ENCODE measurements around the gene ARID5B.
"Not testable (repeated sequence)": the region's sequence is repeated elsewhere in the genome, so short reads cannot be mapped to it uniquely, and the experiment has no call there.

The ARID5B gene

GRCh38 chr10:61859786-61860185 lies 41.7 kb upstream of the ARID5B start:
- DNase-seq (ENCODE audit: low read depth), result no peak
- no peak overlapping the region for H3K4me3 ChIP-seq (ENCODE audit: low read depth, low read length)
- TF ChIP-seq POLR2A (IDR thresholded peaks at IDR 0.05; ENCODE audit: extremely low read depth, insufficient read length), result no peak
- TF ChIP-seq, protein P1, sequence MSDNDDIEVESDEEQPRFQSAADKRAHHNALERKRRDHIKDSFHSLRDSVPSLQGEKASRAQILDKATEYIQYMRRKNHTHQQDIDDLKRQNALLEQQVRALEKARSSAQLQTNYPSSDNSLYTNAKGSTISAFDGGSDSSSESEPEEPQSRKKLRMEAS (IDR thresholded peaks at IDR 0.05; ENCODE audit: low read depth, low read length), result no peak
- no peak for TF ChIP-seq MYC (IDR thresholded peaks at IDR 0.05; ENCODE audit: low read depth, low read length)
- TF ChIP-seq, protein P2, sequence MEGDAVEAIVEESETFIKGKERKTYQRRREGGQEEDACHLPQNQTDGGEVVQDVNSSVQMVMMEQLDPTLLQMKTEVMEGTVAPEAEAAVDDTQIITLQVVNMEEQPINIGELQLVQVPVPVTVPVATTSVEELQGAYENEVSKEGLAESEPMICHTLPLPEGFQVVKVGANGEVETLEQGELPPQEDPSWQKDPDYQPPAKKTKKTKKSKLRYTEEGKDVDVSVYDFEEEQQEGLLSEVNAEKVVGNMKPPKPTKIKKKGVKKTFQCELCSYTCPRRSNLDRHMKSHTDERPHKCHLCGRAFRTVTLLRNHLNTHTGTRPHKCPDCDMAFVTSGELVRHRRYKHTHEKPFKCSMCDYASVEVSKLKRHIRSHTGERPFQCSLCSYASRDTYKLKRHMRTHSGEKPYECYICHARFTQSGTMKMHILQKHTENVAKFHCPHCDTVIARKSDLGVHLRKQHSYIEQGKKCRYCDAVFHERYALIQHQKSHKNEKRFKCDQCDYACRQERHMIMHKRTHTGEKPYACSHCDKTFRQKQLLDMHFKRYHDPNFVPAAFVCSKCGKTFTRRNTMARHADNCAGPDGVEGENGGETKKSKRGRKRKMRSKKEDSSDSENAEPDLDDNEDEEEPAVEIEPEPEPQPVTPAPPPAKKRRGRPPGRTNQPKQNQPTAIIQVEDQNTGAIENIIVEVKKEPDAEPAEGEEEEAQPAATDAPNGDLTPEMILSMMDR (IDR thresholded peaks at IDR 0.05; ENCODE audit: low read depth, low read length), result no peak

- no peak for DNase-seq (ENCODE audit: low read depth)
- TF ChIP-seq, protein P2 (IDR thresholded peaks at IDR 0.05; ENCODE audit: low read depth, low read length), result no peak
- TF ChIP-seq POLR2A (IDR thresholded peaks at IDR 0.05; ENCODE audit: extremely low read depth, insufficient read length) (no peak), MYC (IDR thresholded peaks at IDR 0.05; ENCODE audit: low read depth, low read length) (no peak)
- TF ChIP-seq, protein P1 (IDR thresholded peaks at IDR 0.05; ENCODE audit: low read depth, low read length), result no peak
- H3K4me3 ChIP-seq (ENCODE audit: low read depth, low read length), result no peak overlapping the region
These were observed 40.3 kb upstream of the ARID5B start for GRCh38 chr10:61860964-61861758.

DNA sequence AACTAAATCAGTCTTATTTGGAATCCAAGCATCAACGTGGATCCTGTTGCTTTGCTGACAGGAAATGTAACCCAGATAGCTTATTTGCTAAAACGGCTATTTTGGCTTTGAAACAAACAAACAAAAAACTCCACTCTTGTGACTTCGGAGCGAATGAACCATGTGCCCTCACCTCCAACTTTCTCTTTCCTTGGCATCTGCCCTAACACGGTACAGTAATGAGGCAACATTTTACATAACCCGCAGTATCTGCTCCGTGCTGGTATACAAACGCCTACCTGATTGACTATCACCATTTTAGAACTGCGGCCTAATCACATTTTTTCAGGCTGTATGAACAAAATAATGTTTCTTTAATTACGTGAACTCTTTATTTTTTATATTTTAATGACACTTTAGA lies 37.5 kb upstream of the ARID5B start:
- DNase-seq (ENCODE audit: low read depth), result no peak
- TF ChIP-seq, protein P2 (IDR thresholded peaks at IDR 0.05; ENCODE audit: low read depth, low read length), result no peak
- TF ChIP-seq, protein P1 (IDR thresholded peaks at IDR 0.05; ENCODE audit: low read depth, low read length), result no peak
- no peak for TF ChIP-seq POLR2A (IDR thresholded peaks at IDR 0.05; ENCODE audit: extremely low read depth, insufficient read length)
- no peak for TF ChIP-seq MYC (IDR thresholded peaks at IDR 0.05; ENCODE audit: low read depth, low read length)
- no peak overlapping the region for H3K4me3 ChIP-seq (ENCODE audit: low read depth, low read length)

DNA sequence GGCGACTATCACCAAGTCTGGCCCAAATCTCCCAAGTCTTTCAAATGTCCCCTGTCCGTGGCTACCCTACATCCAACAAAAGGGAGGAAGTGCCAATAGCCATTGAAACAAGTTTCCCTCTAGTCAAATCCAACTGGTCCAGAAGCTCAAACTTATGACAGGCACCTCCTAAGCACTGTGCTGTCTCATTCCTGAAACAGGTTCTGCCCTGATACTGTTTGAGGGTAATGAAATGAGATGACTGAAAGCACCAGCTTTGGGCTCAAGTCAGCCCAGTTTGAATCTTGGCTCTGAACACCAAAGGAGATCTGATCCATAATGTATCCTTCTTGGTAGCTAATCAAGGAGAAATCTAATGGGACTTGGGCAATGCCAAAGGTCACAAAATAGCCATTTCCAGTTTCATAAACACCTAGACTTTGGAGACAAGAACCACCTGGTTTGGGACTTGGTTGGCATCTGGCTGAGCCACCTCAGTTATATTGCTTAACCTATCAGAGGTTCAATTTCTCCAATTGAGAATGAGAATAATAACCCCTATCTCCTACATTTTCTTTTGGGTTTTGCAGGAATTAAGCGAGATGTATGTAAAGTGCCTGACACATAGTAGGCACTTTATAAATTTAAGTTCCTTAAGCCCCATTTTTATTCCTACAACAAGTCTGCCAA lies 34.7 kb upstream of the ARID5B start:
- TF ChIP-seq, protein P1 (IDR thresholded peaks at IDR 0.05; ENCODE audit: low read depth, low read length), result no peak
- TF ChIP-seq POLR2A (IDR thresholded peaks at IDR 0.05; ENCODE audit: extremely low read depth, insufficient read length) (no peak), MYC (IDR thresholded peaks at IDR 0.05; ENCODE audit: low read depth, low read length) (no peak)
- TF ChIP-seq, protein P2 (IDR thresholded peaks at IDR 0.05; ENCODE audit: low read depth, low read length), result no peak
- no peak overlapping the region for H3K4me3 ChIP-seq (ENCODE audit: low read depth, low read length)
- DNase-seq (ENCODE audit: low read depth), result no peak

- DNase-seq (ENCODE audit: low read depth); H3K4me3 ChIP-seq (ENCODE audit: low read depth, low read length): not testable (repeated sequence)
These were observed 34.1 kb upstream of the ARID5B start for GRCh38 chr10:61867374-61867773.

GRCh38 chr10:61867817-61868216 lies 33.7 kb upstream of the ARID5B start:
- not testable (repeated sequence) for H3K4me3 ChIP-seq (ENCODE audit: low read depth, low read length); DNase-seq (ENCODE audit: low read depth)
